ENCODE data around the gene RBM5. TPM values are rescaled to one million over a fixed set of nuclear protein-coding genes. Genes with fewer than 3 reads are reported as not detected.

RBM5 gene
- total RNA-seq, 4 donors from 2014 or later, result 78.0 to 161 (median 95.8) TPM

DNA sequence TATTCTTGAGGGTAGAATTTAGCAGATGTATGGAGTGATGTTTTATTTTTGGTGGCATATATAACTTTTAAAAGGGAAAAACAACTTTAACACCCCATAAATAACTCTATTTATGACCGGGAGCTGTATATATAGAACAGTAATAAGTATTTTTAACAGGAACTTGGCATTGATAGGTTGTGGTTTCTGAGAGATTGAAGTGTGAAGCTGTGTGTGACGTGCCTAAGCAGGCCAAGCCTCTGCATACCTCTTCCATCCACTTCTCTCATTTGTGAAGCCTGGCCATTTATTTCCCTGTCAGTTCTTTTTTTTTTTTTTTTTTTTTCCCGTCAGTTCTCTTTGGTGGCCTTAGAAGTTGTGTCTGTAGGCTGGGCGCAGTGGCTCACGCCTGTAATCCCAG lies 23.0 kb downstream of the RBM5 start:
- TF ChIP-seq, protein P1, sequence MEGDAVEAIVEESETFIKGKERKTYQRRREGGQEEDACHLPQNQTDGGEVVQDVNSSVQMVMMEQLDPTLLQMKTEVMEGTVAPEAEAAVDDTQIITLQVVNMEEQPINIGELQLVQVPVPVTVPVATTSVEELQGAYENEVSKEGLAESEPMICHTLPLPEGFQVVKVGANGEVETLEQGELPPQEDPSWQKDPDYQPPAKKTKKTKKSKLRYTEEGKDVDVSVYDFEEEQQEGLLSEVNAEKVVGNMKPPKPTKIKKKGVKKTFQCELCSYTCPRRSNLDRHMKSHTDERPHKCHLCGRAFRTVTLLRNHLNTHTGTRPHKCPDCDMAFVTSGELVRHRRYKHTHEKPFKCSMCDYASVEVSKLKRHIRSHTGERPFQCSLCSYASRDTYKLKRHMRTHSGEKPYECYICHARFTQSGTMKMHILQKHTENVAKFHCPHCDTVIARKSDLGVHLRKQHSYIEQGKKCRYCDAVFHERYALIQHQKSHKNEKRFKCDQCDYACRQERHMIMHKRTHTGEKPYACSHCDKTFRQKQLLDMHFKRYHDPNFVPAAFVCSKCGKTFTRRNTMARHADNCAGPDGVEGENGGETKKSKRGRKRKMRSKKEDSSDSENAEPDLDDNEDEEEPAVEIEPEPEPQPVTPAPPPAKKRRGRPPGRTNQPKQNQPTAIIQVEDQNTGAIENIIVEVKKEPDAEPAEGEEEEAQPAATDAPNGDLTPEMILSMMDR (IDR thresholded peaks at IDR 0.05), result no peak
- TF ChIP-seq POLR2AphosphoS5 (IDR thresholded peaks at IDR 0.05) (no peak), POLR2A (IDR thresholded peaks at IDR 0.05; ENCODE audit: low read depth) (no peak), EP300 (IDR thresholded peaks at IDR 0.05) (no peak)
- Histone ChIP-seq H3K9me3 (no peaks in the 10 kb centered on the region), H3K4me3 (no peak overlapping the region), H3K36me3 (peaks cover 94 to 100% (median 99%) of the 10 kb centered on the region in 4 donors), H3K27ac (replicated peaks in 1 of 4) (peak overlapping the region; percentile 28 to 57 (median 52)), H3K27me3 (peaks cover 0 to 4% (median 0%) of the 10 kb centered on the region in 4 donors), H3K4me1 (peaks cover 8 to 23% (median 17%) of the 10 kb centered on the region in 4 donors)
- intact Hi-C loops (cut with DNase I), result no loop called here
- no peak for DNase-seq (ENCODE audit: extremely low spot score)
- 67% methylated on average over 5 of the region's 5 CpGs for WGBS

GRCh38 chr3:50112462-50112861 lies 23.7 kb downstream of the RBM5 start:
- Histone ChIP-seq H3K36me3 (peaks cover 94 to 100% (median 99%) of the 10 kb centered on the region in 4 donors), H3K4me1 (peaks cover 8 to 23% (median 17%) of the 10 kb centered on the region in 4 donors), H3K27ac (replicated peaks in 1 of 4) (peak overlapping the region; percentile 28 to 57 (median 52)), H3K9me3 (no peaks in the 10 kb centered on the region), H3K27me3 (peaks cover 0 to 4% (median 0%) of the 10 kb centered on the region in 4 donors), H3K4me3 (no peak overlapping the region)
- intact Hi-C loops (cut with DNase I), result no loop called here
- no peak for DNase-seq (ENCODE audit: extremely low spot score)
- TF ChIP-seq POLR2A (IDR thresholded peaks at IDR 0.05; ENCODE audit: low read depth) (no peak), POLR2AphosphoS5 (IDR thresholded peaks at IDR 0.05) (peak; percentile 66 to 67), EP300 (IDR thresholded peaks at IDR 0.05) (no peak)
- TF ChIP-seq, protein P1 (IDR thresholded peaks at IDR 0.05), result no peak
- WGBS, result 62% methylated on average over 3 of the region's 3 CpGs

DNA sequence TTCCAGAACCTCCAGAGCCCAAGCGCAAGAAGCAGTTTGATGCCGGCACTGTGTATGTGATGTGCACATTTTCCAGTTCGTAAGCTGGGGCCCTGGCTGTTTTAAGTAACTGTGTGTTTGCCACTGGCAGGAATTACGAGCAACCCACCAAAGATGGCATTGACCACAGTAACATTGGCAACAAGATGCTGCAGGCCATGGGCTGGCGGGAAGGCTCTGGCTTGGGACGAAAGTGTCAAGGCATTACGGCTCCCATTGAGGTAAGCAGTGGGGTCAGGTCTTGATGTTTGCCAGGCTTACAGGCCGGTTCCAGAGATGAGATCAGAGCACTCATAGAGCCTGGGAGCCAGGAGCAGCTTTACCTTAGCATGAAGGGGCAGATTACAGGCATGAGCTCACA lies 28.4 kb downstream of the RBM5 start:
- 80% methylated on average over 8 of the region's 8 CpGs for WGBS
- no peak for DNase-seq (ENCODE audit: extremely low spot score)
- intact Hi-C loops (cut with DNase I), result no loop called here
- H3K9me3 ChIP-seq, result no peaks in the 10 kb centered on the region
- peaks cover 78 to 93% (median 91%) of the 10 kb centered on the region in 4 donors for H3K36me3 ChIP-seq
- H3K4me3 ChIP-seq, result no peak overlapping the region
- H3K4me1 ChIP-seq, result peaks cover 4 to 18% (median 14%) of the 10 kb centered on the region in 4 donors
- H3K27me3 ChIP-seq, result peaks cover 0 to 4% (median 0%) of the 10 kb centered on the region in 4 donors
- no peak overlapping the region for H3K27ac ChIP-seq (replicated peaks in 1 of 4)
- no peak for TF ChIP-seq POLR2A (IDR thresholded peaks at IDR 0.05; ENCODE audit: low read depth)
- no peak for TF ChIP-seq POLR2AphosphoS5 (IDR thresholded peaks at IDR 0.05)
- TF ChIP-seq, protein P1 (IDR thresholded peaks at IDR 0.05), result no peak
- no peak for TF ChIP-seq EP300 (IDR thresholded peaks at IDR 0.05)

DNA sequence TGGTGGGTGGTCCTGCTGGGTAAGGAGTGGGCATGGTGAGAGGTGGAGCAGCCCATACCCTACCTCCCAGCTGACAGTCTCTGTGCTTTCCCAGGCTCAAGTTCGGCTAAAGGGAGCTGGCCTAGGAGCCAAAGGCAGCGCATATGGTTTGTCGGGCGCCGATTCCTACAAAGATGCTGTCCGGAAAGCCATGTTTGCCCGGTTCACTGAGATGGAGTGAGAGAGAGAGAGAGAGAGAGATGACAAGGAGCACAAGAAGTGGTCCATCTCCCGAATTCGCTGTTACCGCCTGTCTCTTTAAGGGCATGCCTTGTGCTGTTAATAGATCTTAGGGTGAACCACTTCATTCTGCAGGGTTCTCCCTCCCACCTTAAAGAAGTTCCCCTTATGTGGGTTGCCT lies 29.5 kb downstream of the RBM5 start:
- peaks cover 69 to 82% (median 80%) of the 10 kb centered on the region in 4 donors for H3K36me3 ChIP-seq

More for the DNA sequence above, 29.5 kb downstream of the RBM5 start:
- Histone ChIP-seq H3K9me3 (no peaks in the 10 kb centered on the region), H3K4me1 (peaks cover 6 to 11% (median 10%) of the 10 kb centered on the region in 4 donors), H3K27ac (replicated peaks in 1 of 4) (no peak overlapping the region), H3K4me3 (no peak overlapping the region), H3K27me3 (peaks cover 0 to 4% (median 0%) of the 10 kb centered on the region in 4 donors)
- DNase-seq (ENCODE audit: extremely low spot score), result no peak
- TF ChIP-seq, protein P1 (IDR thresholded peaks at IDR 0.05), result no peak
- TF ChIP-seq POLR2AphosphoS5 (IDR thresholded peaks at IDR 0.05), result no peak
- intact Hi-C loops (cut with DNase I), result no loop called here
- 85% methylated on average over 10 of the region's 10 CpGs for WGBS

All from esophagus muscularis mucosa (tissue), 4 donors.